Neural progenitor cell (in vitro differentiated cells): ENCODE results near the gene ALAS1.

Experiments
- CTCF ChIP-seq: fragments of 200-600 bp; sonication (generic); IDR thresholded peaks from 2 replicates; pipeline ENCODE4 v1.5.1; 2017; ENCODE audit warnings: antibody characterized with exemption, mild to moderate bottlenecking
- EZH2 ChIP-seq: fragments of 200-600 bp; sonication (generic); IDR thresholded peaks from 2 replicates; pipeline ENCODE4 v1.6.1; 2017; ENCODE audit warnings: antibody characterized with exemption, mild to moderate bottlenecking, moderate library complexity

DNA sequence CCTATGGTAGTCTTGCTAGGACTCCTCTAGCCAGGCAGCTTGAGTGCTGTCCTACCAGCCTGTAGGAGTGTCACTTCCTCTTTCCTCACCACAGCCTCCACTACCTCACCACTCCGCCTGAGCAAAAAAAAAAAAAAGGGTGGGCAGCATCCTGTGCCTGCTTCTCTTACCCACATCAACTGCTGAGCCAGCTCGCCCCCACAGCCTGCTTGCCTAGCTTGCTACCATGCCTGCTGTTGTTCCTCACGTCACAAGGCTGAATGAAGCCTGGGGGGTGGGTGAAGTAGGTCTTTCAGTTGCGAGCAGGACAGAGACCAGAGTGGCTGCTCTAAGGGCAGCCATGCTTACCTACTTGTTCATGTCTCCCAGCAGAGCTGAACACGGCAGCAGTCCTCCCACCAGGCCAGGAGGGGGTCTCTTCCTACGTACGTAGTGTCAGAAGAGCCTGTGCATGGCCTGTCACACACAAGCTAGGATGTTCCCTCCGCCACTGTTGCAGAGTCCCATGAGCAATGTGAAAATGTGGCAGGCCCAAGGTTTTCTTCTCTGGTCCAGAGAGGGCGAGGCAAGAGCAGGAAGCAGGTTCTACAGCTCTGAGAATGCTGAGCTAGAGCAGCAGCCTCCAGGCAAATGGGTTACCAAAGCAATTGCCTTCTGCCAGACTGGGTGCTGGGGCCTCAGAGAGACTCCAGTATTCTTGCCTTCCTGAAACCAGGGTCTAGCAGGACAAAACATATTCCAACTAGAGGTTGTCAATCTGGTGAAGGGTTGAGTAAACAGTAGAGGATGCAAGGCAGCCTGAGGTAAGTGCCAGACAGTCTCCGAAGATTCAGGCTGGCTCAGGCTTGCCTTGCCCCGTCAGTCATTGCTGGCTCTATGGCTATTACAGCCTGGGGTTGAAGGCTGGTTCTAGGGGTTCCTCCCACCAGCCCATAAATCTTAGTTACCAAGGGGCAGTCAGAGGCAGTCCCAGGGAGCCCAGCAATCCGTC, 55.6 kb downstream of the ALAS1 start:
- TF ChIP-seq CTCF, result no peak
- TF ChIP-seq EZH2, result no peak
